SK-N-SH treated with all-trans-retinoic acid at 6 μM for 48 hours (cell line): Measurements from ENCODE around the gene PROC.

ENCODE experiments used
- ATAC-seq: fragments of 200-7000 bp; cut with Tn5 transposase; 3 replicates; pipeline ENCODE4 v1.9.1; 2020; ENCODE audit warnings: mild to moderate bottlenecking, moderate library complexity
- ARNTL ChIP-seq: fragments of 450-650 bp; formaldehyde crosslinking; IDR thresholded peaks from 2 replicates; pipeline ENCODE4 v1.5.0; 2020; ENCODE audit warnings: low read depth, mild to moderate bottlenecking, moderate library complexity, borderline replicate concordance
- CREB5 ChIP-seq: fragments of 250-450 bp; sonication (Bioruptor Pico); IDR thresholded peaks from 2 replicates; pipeline ENCODE4 v1.5.1; 2020; ENCODE audit warnings: low read depth, mild to moderate bottlenecking, moderate library complexity
- CSDC2 ChIP-seq: fragments of 250-450 bp; sonication (Bioruptor Pico); IDR thresholded peaks from 2 replicates; pipeline ENCODE4 v1.5.0; 2020; ENCODE audit warnings: mild to moderate bottlenecking, moderate library complexity
- CSRNP3 ChIP-seq: fragments of 250-450 bp; sonication (Bioruptor Pico); IDR thresholded peaks from 2 replicates; pipeline ENCODE4 v1.5.1; 2021; ENCODE audit warnings: mild to moderate bottlenecking, moderate library complexity
- ESRRG ChIP-seq: fragments of 250-450 bp; sonication (Bioruptor Pico); IDR thresholded peaks from 2 replicates; pipeline ENCODE4 v1.6.1; 2021; ENCODE audit warnings: mild to moderate bottlenecking
- OSR1 ChIP-seq: fragments of 250-450 bp; sonication (Bioruptor Pico); IDR thresholded peaks from 2 replicates; pipeline ENCODE4 v1.8.0; 2022; ENCODE audit warnings: moderate library complexity, mild to moderate bottlenecking, inconsistent platforms
- PATZ1 ChIP-seq: fragments of 250-450 bp; sonication (Bioruptor Pico); IDR thresholded peaks from 2 replicates; pipeline ENCODE4 v1.8.0; 2020; ENCODE audit warnings: mild to moderate bottlenecking, moderate library complexity, borderline replicate concordance
- RARB ChIP-seq: fragments of 250-450 bp; sonication (Bioruptor Pico); IDR thresholded peaks from 2 replicates; pipeline ENCODE4 v1.8.0; 2021; ENCODE audit warnings: mild to moderate bottlenecking, moderate library complexity
- TOX ChIP-seq: fragments of 250-450 bp; sonication (Bioruptor Pico); IDR thresholded peaks from 2 replicates; pipeline ENCODE4 v1.8.0; 2021; ENCODE audit warnings: mild to moderate bottlenecking, moderate library complexity, borderline replicate concordance
- TSHZ2 ChIP-seq: fragments of 250-450 bp; sonication (Bioruptor Pico); IDR thresholded peaks from 2 replicates; pipeline ENCODE4 v1.5.0; 2020; ENCODE audit warnings: mild to moderate bottlenecking, moderate library complexity
- ZC3H10 ChIP-seq: fragments of 250-450 bp; sonication (Bioruptor Pico); IDR thresholded peaks from 2 replicates; pipeline ENCODE4 v1.5.1; 2021; ENCODE audit warnings: mild to moderate bottlenecking, moderate library complexity
- ZFP3 ChIP-seq: fragments of 250-450 bp; sonication (Bioruptor Pico); IDR thresholded peaks from 2 replicates; pipeline ENCODE4 v1.5.0; 2020; ENCODE audit warnings: mild to moderate bottlenecking, moderate library complexity
- ZFP30 ChIP-seq: fragments of 450-650 bp; formaldehyde crosslinking; IDR thresholded peaks from 2 replicates; pipeline ENCODE4 v1.5.0; 2022; ENCODE audit warnings: mild to moderate bottlenecking, moderate library complexity
- ZNF565 ChIP-seq: fragments of 450-650 bp; formaldehyde crosslinking; conservative IDR thresholded peaks from 2 replicates; pipeline ENCODE4 v1.5.0; 2020; ENCODE audit warnings: low read depth, mild to moderate bottlenecking, moderate library complexity
- ZNF70 ChIP-seq: fragments of 450-650 bp; formaldehyde crosslinking; IDR thresholded peaks from 2 replicates; pipeline ENCODE4 v1.5.0; 2020; ENCODE audit warnings: mild to moderate bottlenecking, moderate library complexity

PROC gene

GRCh38 chr2:127373362-127374083 lies 44.7 kb upstream of the PROC start:
- ATAC-seq: no peak

GRCh38 chr2:127376257-127376656 lies 42.0 kb upstream of the PROC start:
- ATAC-seq: no peak
- TF ChIP-seq RARB (CRISPR knock-in tag) (no peak), ZFP30 (CRISPR knock-in tag) (no peak), OSR1 (no peak), ARNTL (CRISPR knock-in tag) (no peak), TSHZ2 (CRISPR knock-in tag) (no peak), TOX (no peak), ZC3H10 (no peak), CSRNP3 (CRISPR knock-in tag) (no peak), ZNF565 (CRISPR knock-in tag) (no peak)

More at GRCh38 chr2:127373362-127374083, 44.7 kb upstream of the PROC start:
- TF ChIP-seq TOX (no peak), RARB (CRISPR knock-in tag) (no peak), ARNTL (CRISPR knock-in tag) (no peak), CSRNP3 (CRISPR knock-in tag) (no peak), ZFP3 (CRISPR knock-in tag) (no peak), TSHZ2 (CRISPR knock-in tag) (no peak), ESRRG (CRISPR knock-in tag) (no peak), ZFP30 (CRISPR knock-in tag) (no peak), CREB5 (CRISPR knock-in tag) (no peak), ZC3H10 (no peak)

- TF ChIP-seq ZFP3 (CRISPR knock-in tag) (no peak), CSRNP3 (CRISPR knock-in tag) (no peak), ZNF70 (CRISPR knock-in tag) (no peak), CSDC2 (CRISPR knock-in tag) (no peak)
- no peak for ATAC-seq
Observed at GRCh38 chr2:127377262-127377661, 41.0 kb upstream of the PROC start.

- ATAC-seq: no peak
- no peak for TF ChIP-seq ZC3H10
- TF ChIP-seq PATZ1 (CRISPR knock-in tag): no peak
- TF ChIP-seq CREB5 (CRISPR knock-in tag): no peak
- no peak for TF ChIP-seq TSHZ2 (CRISPR knock-in tag)
- TF ChIP-seq ZNF565 (CRISPR knock-in tag): no peak
Observed at GRCh38 chr2:127378720-127379119, 39.5 kb upstream of the PROC start.
